Right lung (tissue), 5 donors: ENCODE data around the gene PDGFRB. TPM values are rescaled to one million over a fixed set of nuclear protein-coding genes. Genes with fewer than 3 reads are reported as not detected.

Source experiments
- DNase-seq, 2 donors: peaks; one replicate each; pipeline ENCODE4 v3.0.0-alpha.2; 2013
- polyA plus RNA-seq, 5 donors: library from polyadenylated mRNA; unstranded; fragments of 120-200 nt; gene quantifications; one replicate each; pipeline versions ENCODE4 v1.2.1 to v1.2.3, GENCODE V29; 2013; ENCODE audit warnings: inconsistent platforms in 1 of 5, low replicate concordance in 1 of 5; ENCODE audit not compliant: insufficient read length in 5 of 5, insufficient read depth in 1 of 5

PDGFRB gene
- polyA plus RNA-seq, 5 donors, result 174 to 216 (median 185) TPM

- DNase-seq, result no peak
Observed at GRCh38 chr5:150131978-150132694, 23.5 kb downstream of the PDGFRB start.

GRCh38 chr5:150131461-150131860 lies 24.2 kb downstream of the PDGFRB start:
- DNase-seq, result no peak

- no peak for DNase-seq
Observed at GRCh38 chr5:150130493-150130922, 25.1 kb downstream of the PDGFRB start.

- peak in 1 of 2 donors; percentile 72 for DNase-seq
Observed at GRCh38 chr5:150129813-150130492, 25.7 kb downstream of the PDGFRB start.

- no peak for DNase-seq
Observed at GRCh38 chr5:150129454-150129812, 26.2 kb downstream of the PDGFRB start.

GRCh38 chr5:150126921-150127265 lies 28.8 kb downstream of the PDGFRB start:
- DNase-seq, result no peak

GRCh38 chr5:150126199-150126920 lies 29.3 kb downstream of the PDGFRB start:
- DNase-seq, result no peak

GRCh38 chr5:150125334-150125733 lies 30.3 kb downstream of the PDGFRB start:
- DNase-seq, result no peak

- DNase-seq, result no peak
Observed at GRCh38 chr5:150124596-150124995, 31.0 kb downstream of the PDGFRB start.

GRCh38 chr5:150124111-150124557 lies 31.5 kb downstream of the PDGFRB start:
- no peak for DNase-seq

GRCh38 chr5:150123542-150123941 lies 32.1 kb downstream of the PDGFRB start:
- no peak for DNase-seq

- no peak for DNase-seq
Observed at GRCh38 chr5:150122536-150123481, 32.8 kb downstream of the PDGFRB start.

- no peak for DNase-seq
Observed at GRCh38 chr5:150122158-150122510, 33.5 kb downstream of the PDGFRB start.

GRCh38 chr5:150121448-150122157 lies 34.0 kb downstream of the PDGFRB start:
- DNase-seq, result no peak

GRCh38 chr5:150120617-150121447 lies 34.8 kb downstream of the PDGFRB start:
- DNase-seq, result no peak

GRCh38 chr5:150120062-150120441 lies 35.6 kb downstream of the PDGFRB start:
- no peak for DNase-seq

GRCh38 chr5:150119421-150120061 lies 36.1 kb downstream of the PDGFRB start:
- no peak for DNase-seq

GRCh38 chr5:150118561-150119229 lies 37.0 kb downstream of the PDGFRB start:
- no peak for DNase-seq

- DNase-seq, result no peak
Observed at GRCh38 chr5:150117945-150118560, 37.6 kb downstream of the PDGFRB start.
